Measurements from ENCODE around the gene ZNF496. TPM values are rescaled to one million over a fixed set of nuclear protein-coding genes. Genes with fewer than 3 reads are reported as not detected.
"Not testable (repeated sequence)": the region's sequence is repeated elsewhere in the genome, so short reads cannot be mapped to it uniquely, and the experiment has no call there.

ZNF496 gene
- total RNA-seq, 1 experiment from 2014 or later = 66.5 TPM

GRCh38 chr1:247357052-247357780 is 25.5 kb upstream of the ZNF496 start:
- no peak overlapping the region for H3K4me2 ChIP-seq (ENCODE audit: insufficient read depth, insufficient read length, low read length)
- no peak overlapping the region for H3T11ph ChIP-seq (ENCODE audit: low read length)
- no CpG with 5 or more reads among the region's 7 CpGs for WGBS (ENCODE audit: extremely low coverage, insufficient read length, low lambda C conversion rate)
- Mint-ChIP-seq H3K27me3 (ENCODE audit: low read depth) (peaks cover 28% of the 10 kb centered on the region), H3K4me1 (peaks cover 35 to 36% of the 10 kb centered on the region in 2 experiments), H3K36me3 (ENCODE audit: insufficient read depth in 1 of 3, low read depth in 3 of 3) (peaks cover 9 to 14% (median 11%) of the 10 kb centered on the region in 3 experiments), H3K4me3 (no peak overlapping the region), H3K9me3 (peaks cover 10 to 17% of the 10 kb centered on the region in 2 experiments; a peak in 4 of 5 replicates), H3K27ac (no peak overlapping the region)
- no peak overlapping the region for H3K9ac ChIP-seq (ENCODE audit: extremely low read depth, insufficient read length, low read length)
- H2AFZ ChIP-seq (ENCODE audit: low read length) = no peak overlapping the region
- no peak overlapping the region for H3K4ac ChIP-seq (ENCODE audit: low read depth, low read length)
- no peak overlapping the region for H2BK120ac ChIP-seq (ENCODE audit: low read depth, low read length, poor library complexity, severe bottlenecking)
- no peak overlapping the region for H4K91ac ChIP-seq (ENCODE audit: insufficient read length, low read depth, low read length)
- no peaks in the 10 kb centered on the region for H3K79me2 ChIP-seq (ENCODE audit: insufficient read depth, low read length)
- no peak overlapping the region for H2BK15ac ChIP-seq (ENCODE audit: low read depth, low read length)
- H3K27me3 ChIP-seq (ENCODE audit: insufficient read depth, low read length) = no peaks in the 10 kb centered on the region
- no peak for DNase-seq
- H3K14ac ChIP-seq (ENCODE audit: insufficient read depth, low read length) = no peak overlapping the region
- no peaks in the 10 kb centered on the region for H3K9me3 ChIP-seq (ENCODE audit: control insufficient read depth, low read depth, low read length)
- no peak overlapping the region for H3K23ac ChIP-seq (ENCODE audit: insufficient read length, low read depth, low read length)
- no peak overlapping the region for H2BK20ac ChIP-seq (ENCODE audit: low read depth, low read length, poor library complexity, severe bottlenecking)
- H4K20me1 ChIP-seq (ENCODE audit: control insufficient read depth, insufficient read depth, insufficient read length) = no peaks in the 10 kb centered on the region
- no peak overlapping the region for H2BK12ac ChIP-seq (ENCODE audit: insufficient read length, low read depth, low read length)
- H3K79me1 ChIP-seq (ENCODE audit: insufficient read depth, low read depth, low read length, poor library complexity, severe bottlenecking) = no peaks in the 10 kb centered on the region
- H3K56ac ChIP-seq (ENCODE audit: insufficient read length, low read depth, low read length) = no peak overlapping the region
- H3K4me1 ChIP-seq (ENCODE audit: insufficient read depth, low read length) = peaks cover 3% of the 10 kb centered on the region; the same call in 1 of the 2 replicates
- H4K5ac ChIP-seq (ENCODE audit: insufficient read length, low read depth, low read length) = no peak overlapping the region
- no peak overlapping the region for H4K8ac ChIP-seq (replicated peaks; ENCODE audit: insufficient read length, low read depth, low read length)
- no peak overlapping the region for H3K27ac ChIP-seq (ENCODE audit: insufficient read length, low read depth, low read length)
- no peak overlapping the region for H3K18ac ChIP-seq (ENCODE audit: insufficient read length, low read depth, low read length)
- H3K23me2 ChIP-seq (ENCODE audit: insufficient read length, low read depth, low read length, poor library complexity, severe bottlenecking) = no peaks in the 10 kb centered on the region
- no peak overlapping the region for H2BK5ac ChIP-seq (ENCODE audit: insufficient read length, low read length)
- H2AK5ac ChIP-seq (ENCODE audit: insufficient read length, low read length) = no peak overlapping the region
- no peak for TF ChIP-seq CTCF (conservative IDR thresholded peaks at IDR 0.05)

GRCh38 chr1:247355160-247355559 is 23.5 kb upstream of the ZNF496 start:
- no CpG with 5 or more reads among the region's 1 CpG for WGBS (ENCODE audit: extremely low coverage, insufficient read length, low lambda C conversion rate)
- H4K91ac ChIP-seq (ENCODE audit: insufficient read length, low read depth, low read length); H3K4me1 ChIP-seq (ENCODE audit: insufficient read depth, low read length); H2BK20ac ChIP-seq (ENCODE audit: low read depth, low read length, poor library complexity, severe bottlenecking); H4K5ac ChIP-seq (ENCODE audit: insufficient read length, low read depth, low read length); H2BK15ac ChIP-seq (ENCODE audit: low read depth, low read length); H2AFZ ChIP-seq (ENCODE audit: low read length); H3T11ph ChIP-seq (ENCODE audit: low read length); H3K4me2 ChIP-seq (ENCODE audit: insufficient read depth, insufficient read length, low read length); H3K4me3 Mint-ChIP-seq; H2AK5ac ChIP-seq (ENCODE audit: insufficient read length, low read length); H4K20me1 ChIP-seq (ENCODE audit: control insufficient read depth, insufficient read depth, insufficient read length); H3K23me2 ChIP-seq (ENCODE audit: insufficient read length, low read depth, low read length, poor library complexity, severe bottlenecking); DNase-seq; H3K27me3 ChIP-seq (ENCODE audit: insufficient read depth, low read length); H2BK5ac ChIP-seq (ENCODE audit: insufficient read length, low read length); H3K4ac ChIP-seq (ENCODE audit: low read depth, low read length); H2BK12ac ChIP-seq (ENCODE audit: insufficient read length, low read depth, low read length); H3K27ac Mint-ChIP-seq; H2BK120ac ChIP-seq (ENCODE audit: low read depth, low read length, poor library complexity, severe bottlenecking); H3K79me2 ChIP-seq (ENCODE audit: insufficient read depth, low read length); H3K18ac ChIP-seq (ENCODE audit: insufficient read length, low read depth, low read length); H3K56ac ChIP-seq (ENCODE audit: insufficient read length, low read depth, low read length); H3K79me1 ChIP-seq (ENCODE audit: insufficient read depth, low read depth, low read length, poor library complexity, severe bottlenecking); H3K14ac ChIP-seq (ENCODE audit: insufficient read depth, low read length); H4K8ac ChIP-seq (replicated peaks; ENCODE audit: insufficient read length, low read depth, low read length); H3K9me3 ChIP-seq (ENCODE audit: control insufficient read depth, low read depth, low read length); H3K23ac ChIP-seq (ENCODE audit: insufficient read length, low read depth, low read length); H3K27ac ChIP-seq (ENCODE audit: insufficient read length, low read depth, low read length); H3K9ac ChIP-seq (ENCODE audit: extremely low read depth, insufficient read length, low read length): not testable (repeated sequence)
- H3K36me3 Mint-ChIP-seq (ENCODE audit: insufficient read depth in 1 of 3, low read depth in 3 of 3) = peaks cover 11 to 17% (median 13%) of the 10 kb centered on the region in 3 experiments
- peaks cover 13 to 19% of the 10 kb centered on the region in 2 experiments; a peak in 4 of 5 replicates for H3K9me3 Mint-ChIP-seq
- H3K4me1 Mint-ChIP-seq = peaks cover 20 to 23% of the 10 kb centered on the region in 2 experiments
- H3K27me3 Mint-ChIP-seq (ENCODE audit: low read depth) = peaks cover 31% of the 10 kb centered on the region

Data from H9 (cell line).